ENCODE data around the gene MRTFA. TPM values are rescaled to one million over a fixed set of nuclear protein-coding genes. Genes with fewer than 3 reads are reported as not detected.

MRTFA gene
- total and polyA plus RNA-seq, 2 of the 13 experiments (the other 11 are each of a cell fraction or from before 2014, with no cell fraction given), result 2.4 to 8.2 TPM

- Histone ChIP-seq H3K79me2 (ENCODE audit: insufficient read depth, low read length) (no peaks in the 10 kb centered on the region), H3K4me1 (ENCODE audit: insufficient read depth, low read length) (no peaks in the 10 kb centered on the region), H3K9me3 (ENCODE audit: low read length) (no peaks in the 10 kb centered on the region), H3K4me3 (replicated peaks in 1 of 3; ENCODE audit: insufficient read depth in 1 of 3, low read depth in 2 of 3, low read length in 3 of 3) (no peak overlapping the region), H3K4me2 (ENCODE audit: low read depth, low read length) (no peak overlapping the region), H3K9ac (ENCODE audit: insufficient read depth, low read depth, low read length) (no peak overlapping the region), H2AFZ (ENCODE audit: low read length) (no peak overlapping the region), H3K27ac (ENCODE audit: extremely low read length, insufficient read depth, low read length) (no peak overlapping the region), H4K20me1 (ENCODE audit: insufficient read depth, low read length) (no peaks in the 10 kb centered on the region), H3K36me3 (replicated peaks in 1 of 2; ENCODE audit: control insufficient read depth in 1 of 2, insufficient read depth in 2 of 2, low read length in 2 of 2) (peaks cover 0 to 2% of the 10 kb centered on the region in 2 experiments; a peak in 1 of 5 replicates), H3K27me3 (ENCODE audit: control insufficient read depth in 1 of 2, insufficient read depth in 2 of 2, low read length in 2 of 2) (no peaks in the 10 kb centered on the region)
- no peak for ATAC-seq
- intact Hi-C loops (cut with micrococcal nuclease; ENCODE audit: unreplicated experiment), result no loop called here
- POLR2A ChIA-PET, result no interaction called here
- DNase-seq (ENCODE audit: low spot score), result no peak
- no peak for TF ChIP-seq ZBTB21 (CRISPR knock-in tag; IDR thresholded peaks at IDR 0.05)
- CTCF ChIA-PET (ENCODE audit: low intra/inter-chr PET ratio, low total read pairs), result no interaction called here
- BruUV-seq (replicated peaks), result no TSS peak
- in situ Hi-C loops (cut with HindIII; ENCODE audit: extremely low pct_ligation_motif_present, low pct_unique_long_range_greater_than_20kb), result no loop called here
- FAIRE-seq, result no peak
Observed at GRCh38 chr22:40449676-40450035, 186.9 kb downstream of the MRTFA start.

- H3K27ac ChIP-seq (ENCODE audit: extremely low read length, insufficient read depth, low read length), result no peak overlapping the region
- ATAC-seq (no peak), DNase-seq (ENCODE audit: low spot score) (no peak), FAIRE-seq (no peak)
- TF ChIP-seq SP1 (IDR thresholded peaks at IDR 0.05), result no peak
- TF ChIP-seq SP1 (CRISPR knock-in tag; IDR thresholded peaks at IDR 0.05), result no peak
- no peak for TF ChIP-seq TAF15 (IDR thresholded peaks at IDR 0.05; ENCODE audit: low read depth, low read length, poor library complexity, severe bottlenecking)
- no peak for TF ChIP-seq NRL (CRISPR knock-in tag; IDR thresholded peaks at IDR 0.05; ENCODE audit: borderline replicate concordance)
- no peak for TF ChIP-seq ZNF282 (IDR thresholded peaks at IDR 0.05; ENCODE audit: partially characterized antibody)
- no peak for TF ChIP-seq ZNF589 (CRISPR knock-in tag; conservative IDR thresholded peaks at IDR 0.05)
- no peak for TF ChIP-seq IRX3 (CRISPR knock-in tag; IDR thresholded peaks at IDR 0.05; ENCODE audit: borderline replicate concordance, low read depth)
- no peak for TF ChIP-seq ZFP36L1 (CRISPR knock-in tag; IDR thresholded peaks at IDR 0.05)
- no peak for TF ChIP-seq KLF6 (CRISPR knock-in tag; IDR thresholded peaks at IDR 0.05)
- no peak for TF ChIP-seq HOXA9 (CRISPR knock-in tag; IDR thresholded peaks at IDR 0.05; ENCODE audit: borderline replicate concordance)
- no peak for TF ChIP-seq ZBTB42 (CRISPR knock-in tag; IDR thresholded peaks at IDR 0.05)
- TF ChIP-seq, protein P1, sequence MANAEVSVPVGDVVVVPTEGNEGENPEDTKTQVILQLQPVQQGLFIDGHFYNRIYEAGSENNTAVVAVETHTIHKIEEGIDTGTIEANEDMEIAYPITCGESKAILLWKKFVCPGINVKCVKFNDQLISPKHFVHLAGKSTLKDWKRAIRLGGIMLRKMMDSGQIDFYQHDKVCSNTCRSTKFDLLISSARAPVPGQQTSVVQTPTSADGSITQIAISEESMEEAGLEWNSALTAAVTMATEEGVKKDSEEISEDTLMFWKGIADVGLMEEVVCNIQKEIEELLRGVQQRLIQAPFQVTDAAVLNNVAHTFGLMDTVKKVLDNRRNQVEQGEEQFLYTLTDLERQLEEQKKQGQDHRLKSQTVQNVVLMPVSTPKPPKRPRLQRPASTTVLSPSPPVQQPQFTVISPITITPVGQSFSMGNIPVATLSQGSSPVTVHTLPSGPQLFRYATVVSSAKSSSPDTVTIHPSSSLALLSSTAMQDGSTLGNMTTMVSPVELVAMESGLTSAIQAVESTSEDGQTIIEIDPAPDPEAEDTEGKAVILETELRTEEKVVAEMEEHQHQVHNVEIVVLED (CRISPR knock-in tag; IDR thresholded peaks at IDR 0.05; ENCODE audit: borderline replicate concordance), result no peak
- TF ChIP-seq SNAPC5 (CRISPR knock-in tag; IDR thresholded peaks at IDR 0.05; ENCODE audit: borderline replicate concordance), result no peak
- no peak for TF ChIP-seq ZNF263 (CRISPR knock-in tag; IDR thresholded peaks at IDR 0.05)
- no peak for TF ChIP-seq SMARCC2 (IDR thresholded peaks at IDR 0.05)
- no peak overlapping the region for H2AFZ ChIP-seq (ENCODE audit: low read length)
- intact Hi-C loops (cut with micrococcal nuclease; ENCODE audit: unreplicated experiment), result no loop called here
- WGBS (ENCODE audit: low lambda C conversion rate), result 83% methylated on average over 1 of the region's 1 CpG
- no peaks in the 10 kb centered on the region for H3K4me1 ChIP-seq (ENCODE audit: insufficient read depth, low read length)
- no peaks in the 10 kb centered on the region for H3K9me3 ChIP-seq (ENCODE audit: low read length)
- H3K79me2 ChIP-seq (ENCODE audit: insufficient read depth, low read length), result no peaks in the 10 kb centered on the region
- in situ Hi-C loops (cut with HindIII; ENCODE audit: extremely low pct_ligation_motif_present, low pct_unique_long_range_greater_than_20kb), result no loop called here
- no peaks in the 10 kb centered on the region for H3K27me3 ChIP-seq (ENCODE audit: control insufficient read depth in 1 of 2, insufficient read depth in 2 of 2, low read length in 2 of 2)
- no peak overlapping the region for H3K4me3 ChIP-seq (replicated peaks in 1 of 3; ENCODE audit: insufficient read depth in 1 of 3, low read depth in 2 of 3, low read length in 3 of 3)
- no peaks in the 10 kb centered on the region for H4K20me1 ChIP-seq (ENCODE audit: insufficient read depth, low read length)
- POLR2A ChIA-PET, result no interaction called here
- peaks cover 0 to 2% of the 10 kb centered on the region in 2 experiments; a peak in 2 of 5 replicates for H3K36me3 ChIP-seq (replicated peaks in 1 of 2; ENCODE audit: control insufficient read depth in 1 of 2, insufficient read depth in 2 of 2, low read length in 2 of 2)
- H3K9ac ChIP-seq (ENCODE audit: insufficient read depth, low read depth, low read length), result no peak overlapping the region
- no peak overlapping the region for H3K4me2 ChIP-seq (ENCODE audit: low read depth, low read length)
- CTCF ChIA-PET (ENCODE audit: low intra/inter-chr PET ratio, low total read pairs), result no interaction called here
- no TSS peak for BruUV-seq (replicated peaks)
Observed at GRCh38 chr22:40446203-40446602, 190.3 kb downstream of the MRTFA start.

All from HepG2 (cell line).